Panc1 (cell line): ENCODE data around the gene CDK14.

ENCODE experiments used
- POLR2AphosphoS5 ChIP-seq: IDR thresholded peaks from 2 replicates; pipeline ENCODE4 v1.6.1; 2012; ENCODE audit warnings: mild to moderate bottlenecking, low read depth, low read length, moderate library complexity
- REST ChIP-seq, 2 experiments: IDR thresholded peaks; 2 replicates each; pipeline ENCODE4 v1.6.1; 2011 to 2012; ENCODE audit warnings: low read depth in 2 of 2, control low read depth in 1 of 2, low read length in 1 of 2, mild to moderate bottlenecking in 1 of 2, moderate library complexity in 1 of 2; ENCODE audit not compliant: insufficient read depth in 1 of 2
- SIN3A ChIP-seq: IDR thresholded peaks from 2 replicates; pipeline ENCODE4 v1.6.1; 2012; ENCODE audit warnings: low read depth, mild to moderate bottlenecking, low read length, moderate library complexity, borderline replicate concordance; ENCODE audit not compliant: insufficient read depth
- TF ChIP-seq, protein P1 (sequence below): fragments of 450-650 bp; IDR thresholded peaks from 2 replicates; pipeline ENCODE4 v1.5.1; 2017; ENCODE audit warnings: mild to moderate bottlenecking

- TF ChIP-seq, protein P1, sequence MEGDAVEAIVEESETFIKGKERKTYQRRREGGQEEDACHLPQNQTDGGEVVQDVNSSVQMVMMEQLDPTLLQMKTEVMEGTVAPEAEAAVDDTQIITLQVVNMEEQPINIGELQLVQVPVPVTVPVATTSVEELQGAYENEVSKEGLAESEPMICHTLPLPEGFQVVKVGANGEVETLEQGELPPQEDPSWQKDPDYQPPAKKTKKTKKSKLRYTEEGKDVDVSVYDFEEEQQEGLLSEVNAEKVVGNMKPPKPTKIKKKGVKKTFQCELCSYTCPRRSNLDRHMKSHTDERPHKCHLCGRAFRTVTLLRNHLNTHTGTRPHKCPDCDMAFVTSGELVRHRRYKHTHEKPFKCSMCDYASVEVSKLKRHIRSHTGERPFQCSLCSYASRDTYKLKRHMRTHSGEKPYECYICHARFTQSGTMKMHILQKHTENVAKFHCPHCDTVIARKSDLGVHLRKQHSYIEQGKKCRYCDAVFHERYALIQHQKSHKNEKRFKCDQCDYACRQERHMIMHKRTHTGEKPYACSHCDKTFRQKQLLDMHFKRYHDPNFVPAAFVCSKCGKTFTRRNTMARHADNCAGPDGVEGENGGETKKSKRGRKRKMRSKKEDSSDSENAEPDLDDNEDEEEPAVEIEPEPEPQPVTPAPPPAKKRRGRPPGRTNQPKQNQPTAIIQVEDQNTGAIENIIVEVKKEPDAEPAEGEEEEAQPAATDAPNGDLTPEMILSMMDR: no peak
- TF ChIP-seq REST (IDR thresholded peaks at IDR 0.05; ENCODE audit: insufficient read depth in 1 of 2, low read depth in 2 of 2, low read length in 1 of 2) (no peak), SIN3A (no peak), POLR2AphosphoS5 (no peak)
Measured at GRCh38 chr7:90621747-90622140, 25.6 kb downstream of the CDK14 start.
